Measurements from ENCODE around the gene CNTLN. TPM values are rescaled to one million over a fixed set of nuclear protein-coding genes. Genes with fewer than 3 reads are reported as not detected.
"Not testable (repeated sequence)": the region's sequence is repeated elsewhere in the genome, so short reads cannot be mapped to it uniquely, and the experiment has no call there.

CNTLN gene
- total RNA-seq, 4 donors from 2014 or later = 1.6 to 7.0 (median 2.4) TPM

DNA sequence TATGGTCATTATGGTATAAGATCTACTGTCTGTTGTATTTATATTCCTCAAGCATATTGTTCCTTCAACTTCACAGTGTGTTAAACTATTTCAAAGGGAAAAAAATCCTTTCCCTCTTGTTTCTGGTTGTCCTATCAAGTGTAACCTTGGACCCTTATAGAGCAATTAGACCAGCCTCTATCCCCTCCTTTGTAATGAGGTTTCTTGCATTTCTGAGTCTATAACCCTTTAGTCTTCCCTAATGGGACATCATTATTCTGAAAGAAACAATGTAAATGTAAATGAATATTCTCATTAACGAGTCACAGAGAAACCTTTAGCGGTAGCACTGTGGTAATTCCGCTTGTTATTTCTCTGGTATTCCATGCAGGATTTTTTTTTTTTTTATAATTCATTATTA, 197.3 kb downstream of the CNTLN start:
- no peak for DNase-seq
- H3K27ac ChIP-seq = no peak overlapping the region
- WGBS, 2 donors (ENCODE audit: low coverage in 1 of 2) = 90 to 98% methylated on average over 3 of the region's 3 CpGs
- H3K27me3 ChIP-seq = no peaks in the 10 kb centered on the region
- in situ Hi-C loops (cut with MboI; ENCODE audit: low pct_ligation_motif_present in 1 of 4, low pct_unique_long_range_greater_than_20kb in 1 of 4, low sequenced_read_pairs in 3 of 4) (no loop called here), intact Hi-C loops (cut with DNase I; ENCODE audit: low total_unique reads) (no loop called here)
- H3K36me3 ChIP-seq = no peaks in the 10 kb centered on the region
- H3K9me3 ChIP-seq = no peaks in the 10 kb centered on the region
- no peaks in the 10 kb centered on the region for H3K4me1 ChIP-seq
- TF ChIP-seq, protein P1, sequence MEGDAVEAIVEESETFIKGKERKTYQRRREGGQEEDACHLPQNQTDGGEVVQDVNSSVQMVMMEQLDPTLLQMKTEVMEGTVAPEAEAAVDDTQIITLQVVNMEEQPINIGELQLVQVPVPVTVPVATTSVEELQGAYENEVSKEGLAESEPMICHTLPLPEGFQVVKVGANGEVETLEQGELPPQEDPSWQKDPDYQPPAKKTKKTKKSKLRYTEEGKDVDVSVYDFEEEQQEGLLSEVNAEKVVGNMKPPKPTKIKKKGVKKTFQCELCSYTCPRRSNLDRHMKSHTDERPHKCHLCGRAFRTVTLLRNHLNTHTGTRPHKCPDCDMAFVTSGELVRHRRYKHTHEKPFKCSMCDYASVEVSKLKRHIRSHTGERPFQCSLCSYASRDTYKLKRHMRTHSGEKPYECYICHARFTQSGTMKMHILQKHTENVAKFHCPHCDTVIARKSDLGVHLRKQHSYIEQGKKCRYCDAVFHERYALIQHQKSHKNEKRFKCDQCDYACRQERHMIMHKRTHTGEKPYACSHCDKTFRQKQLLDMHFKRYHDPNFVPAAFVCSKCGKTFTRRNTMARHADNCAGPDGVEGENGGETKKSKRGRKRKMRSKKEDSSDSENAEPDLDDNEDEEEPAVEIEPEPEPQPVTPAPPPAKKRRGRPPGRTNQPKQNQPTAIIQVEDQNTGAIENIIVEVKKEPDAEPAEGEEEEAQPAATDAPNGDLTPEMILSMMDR (IDR thresholded peaks at IDR 0.05) = no peak
- TF ChIP-seq POLR2A (IDR thresholded peaks at IDR 0.05) (no peak), EP300 (IDR thresholded peaks at IDR 0.05; ENCODE audit: low read depth) (no peak), POLR2AphosphoS5 (IDR thresholded peaks at IDR 0.05) (no peak)
- H3K4me3 ChIP-seq = no peak overlapping the region

DNA sequence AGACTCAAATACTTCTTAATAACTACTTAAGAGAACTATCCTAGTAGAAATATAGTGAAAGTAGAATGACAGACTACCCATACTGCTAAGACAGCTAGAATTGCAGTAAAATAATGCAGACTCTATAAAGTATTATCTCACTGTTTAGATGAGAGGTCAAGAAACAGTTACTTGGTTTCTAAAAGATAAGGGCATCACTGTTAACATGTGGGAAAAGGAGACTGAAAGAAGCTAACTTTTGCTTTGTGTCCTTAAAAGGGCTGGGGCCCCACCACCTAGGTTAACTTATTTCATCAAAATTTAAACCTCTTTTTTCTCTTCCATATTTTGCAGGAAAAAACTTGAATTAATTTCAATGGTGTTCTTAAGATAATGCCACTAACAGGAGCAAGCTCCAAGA, 204.3 kb downstream of the CNTLN start:
- intact Hi-C loops (cut with DNase I; ENCODE audit: low total_unique reads) = no loop called here
- TF ChIP-seq, protein P1 (IDR thresholded peaks at IDR 0.05) = no peak
- TF ChIP-seq POLR2A (IDR thresholded peaks at IDR 0.05) (no peak), EP300 (IDR thresholded peaks at IDR 0.05; ENCODE audit: low read depth) (no peak), POLR2AphosphoS5 (IDR thresholded peaks at IDR 0.05) (no peak)
- DNase-seq = no peak
- Histone ChIP-seq H3K4me3 (no peak overlapping the region), H3K27ac (no peak overlapping the region), H3K4me1 (no peaks in the 10 kb centered on the region), H3K36me3 (no peaks in the 10 kb centered on the region), H3K9me3 (no peaks in the 10 kb centered on the region), H3K27me3 (no peaks in the 10 kb centered on the region)
- in situ Hi-C loops (cut with MboI; ENCODE audit: low pct_ligation_motif_present in 1 of 4, low pct_unique_long_range_greater_than_20kb in 1 of 4, low sequenced_read_pairs in 3 of 4) = no loop called here

DNA sequence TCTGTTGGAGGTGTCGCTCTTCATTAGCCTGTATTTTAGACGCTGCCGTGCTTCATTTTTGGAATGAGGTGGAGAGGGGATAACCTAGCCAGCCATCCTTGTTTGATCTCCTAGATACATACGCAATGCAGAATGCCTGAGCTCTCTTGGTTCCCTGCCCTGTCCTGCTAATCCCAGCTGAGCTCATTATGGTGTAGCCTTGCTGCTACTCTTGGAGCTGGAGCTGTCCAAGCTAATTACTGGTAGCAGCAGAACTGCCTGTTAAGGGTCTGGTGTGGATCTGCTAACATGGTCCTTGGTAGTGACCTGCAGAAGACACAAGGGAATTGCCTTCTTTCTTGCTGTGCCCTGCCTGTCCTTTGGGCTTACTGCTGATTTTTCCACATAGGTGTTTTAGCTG, 207.9 kb downstream of the CNTLN start:
- 84 to 93% methylated on average over 4 of the region's 4 CpGs for WGBS, 2 donors (ENCODE audit: low coverage in 1 of 2)

DNA sequence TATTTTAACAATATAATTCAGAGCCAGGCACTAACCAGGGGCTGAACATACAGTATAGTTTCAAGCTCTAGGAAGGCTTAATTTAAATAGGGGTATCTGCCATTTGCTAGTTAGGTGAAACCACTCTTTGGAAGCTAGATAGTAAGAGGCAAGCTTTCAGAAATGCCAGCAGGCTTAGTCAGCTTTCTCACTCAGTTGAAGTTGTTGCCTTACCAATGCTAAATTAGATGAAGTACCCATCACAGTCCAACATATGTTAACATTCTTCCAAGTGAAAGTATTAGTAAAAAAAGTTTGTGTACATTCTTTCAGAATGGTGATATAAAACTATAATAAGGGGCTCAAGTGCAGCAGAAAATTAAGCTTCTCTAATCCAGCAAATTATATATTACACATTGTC, 215.0 kb downstream of the CNTLN start:
- no peaks in the 10 kb centered on the region for H3K4me1 ChIP-seq
- no peaks in the 10 kb centered on the region for H3K9me3 ChIP-seq
- H3K27ac ChIP-seq = no peak overlapping the region
- H3K36me3 ChIP-seq = no peaks in the 10 kb centered on the region
- no peaks in the 10 kb centered on the region for H3K27me3 ChIP-seq
- TF ChIP-seq POLR2AphosphoS5 (IDR thresholded peaks at IDR 0.05) = no peak
- no peak for TF ChIP-seq POLR2A (IDR thresholded peaks at IDR 0.05)
- TF ChIP-seq EP300 (IDR thresholded peaks at IDR 0.05; ENCODE audit: low read depth) = no peak
- TF ChIP-seq, protein P1 (IDR thresholded peaks at IDR 0.05) = no peak
- DNase-seq = no peak
- in situ Hi-C loops (cut with MboI; ENCODE audit: low pct_ligation_motif_present in 1 of 4, low pct_unique_long_range_greater_than_20kb in 1 of 4, low sequenced_read_pairs in 3 of 4) = no loop called here
- H3K4me3 ChIP-seq = no peak overlapping the region
- intact Hi-C loops (cut with DNase I; ENCODE audit: low total_unique reads) = no loop called here

More for the DNA sequence above, 207.9 kb downstream of the CNTLN start:
- intact Hi-C loops (cut with DNase I; ENCODE audit: low total_unique reads) = no loop called here
- Histone ChIP-seq H3K27me3 (no peaks in the 10 kb centered on the region), H3K9me3 (no peaks in the 10 kb centered on the region), H3K36me3 (no peaks in the 10 kb centered on the region), H3K4me3 (no peak overlapping the region), H3K4me1 (no peaks in the 10 kb centered on the region), H3K27ac (no peak overlapping the region)
- no peak for DNase-seq
- TF ChIP-seq POLR2AphosphoS5 (IDR thresholded peaks at IDR 0.05) = no peak
- no peak for TF ChIP-seq POLR2A (IDR thresholded peaks at IDR 0.05)
- no peak for TF ChIP-seq EP300 (IDR thresholded peaks at IDR 0.05; ENCODE audit: low read depth)
- TF ChIP-seq, protein P1 (IDR thresholded peaks at IDR 0.05) = no peak
- in situ Hi-C loops (cut with MboI; ENCODE audit: low pct_ligation_motif_present in 1 of 4, low pct_unique_long_range_greater_than_20kb in 1 of 4, low sequenced_read_pairs in 3 of 4) = no loop called here

DNA sequence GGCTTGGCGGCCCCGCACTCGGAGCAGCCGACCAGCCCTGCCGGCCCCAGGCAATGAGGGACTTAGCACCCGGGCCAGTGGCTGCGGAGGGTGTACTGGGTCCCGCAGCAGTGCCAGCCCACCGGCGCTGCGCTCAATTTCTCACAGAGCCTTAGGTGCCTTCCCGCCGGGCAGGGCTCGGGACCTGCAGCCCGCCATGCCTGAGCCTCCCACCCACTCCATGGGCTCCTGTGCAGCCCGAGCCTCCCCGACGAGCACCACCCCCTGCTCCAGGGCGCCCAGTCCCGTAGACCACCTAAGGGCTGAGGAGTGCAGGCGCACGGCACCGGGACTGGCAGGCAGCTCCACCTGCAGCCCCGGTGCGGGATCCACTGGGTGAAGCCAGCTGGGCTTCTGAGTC, 219.2 kb downstream of the CNTLN start:
- DNase-seq; intact Hi-C loops (cut with DNase I; ENCODE audit: low total_unique reads); H3K27me3 ChIP-seq; H3K36me3 ChIP-seq; H3K4me3 ChIP-seq; H3K4me1 ChIP-seq; H3K27ac ChIP-seq; H3K9me3 ChIP-seq; in situ Hi-C loops (cut with MboI; ENCODE audit: low pct_ligation_motif_present in 1 of 4, low pct_unique_long_range_greater_than_20kb in 1 of 4, low sequenced_read_pairs in 3 of 4): not testable (repeated sequence)
- 95% methylated on average over 21 of the region's 25 CpGs; no CpG with 5 or more reads in 1 of the 2 donors for WGBS, 2 donors (ENCODE audit: low coverage in 1 of 2)

Measured in transverse colon (tissue), 4 donors.